ENCODE measurements around the gene SEMA3D.

DNA sequence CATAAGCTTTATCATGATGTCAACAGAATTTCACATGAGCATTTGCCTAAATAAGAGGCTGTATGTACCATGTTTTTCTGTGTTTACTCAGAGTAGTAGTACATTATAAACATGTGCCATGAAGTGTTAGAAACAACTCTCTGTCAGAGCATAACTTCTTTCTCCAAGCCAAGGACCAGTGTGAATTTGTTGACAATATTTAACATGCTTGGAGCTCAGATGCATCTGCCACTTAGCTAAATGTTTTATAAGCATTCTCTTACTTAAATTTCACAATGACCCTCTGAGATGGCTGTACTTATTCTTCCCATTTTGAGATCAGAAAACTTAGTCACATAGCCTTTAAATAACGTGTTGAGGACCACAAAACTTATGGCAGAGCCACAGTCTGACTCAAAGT lies 105.0 kb downstream of the SEMA3D start:
- TF ChIP-seq TAF1 (IDR thresholded peaks at IDR 0.05; ENCODE audit: low read depth, low read length): no peak
- no peak for TF ChIP-seq POLR2AphosphoS5 (IDR thresholded peaks at IDR 0.05; ENCODE audit: low read depth, low read length)
- no peak for TF ChIP-seq POLR2A (IDR thresholded peaks at IDR 0.05; ENCODE audit: low read depth, low read length)
- no peak for TF ChIP-seq PAX5 (IDR thresholded peaks at IDR 0.05; ENCODE audit: insufficient read depth, low read length, severe bottlenecking)
- no peak for TF ChIP-seq SPI1 (IDR thresholded peaks at IDR 0.05; ENCODE audit: low read depth, low read length)
- TF ChIP-seq POU2F2 (IDR thresholded peaks at IDR 0.05; ENCODE audit: low read depth, low read length): no peak

All from GM12891 (cell line).